IMR-90 (cell line): ENCODE results near the gene TJP1. TPM values are rescaled to one million over a fixed set of nuclear protein-coding genes. Genes with fewer than 3 reads are reported as not detected.

Experiments
- ATAC-seq: fragments of 200-7000 bp; cut with Tn5 transposase; 2 replicates; pipeline ENCODE4 v1.9.1; 2020; ENCODE audit warnings: low read depth, mild to moderate bottlenecking, moderate library complexity
- BruUV-seq: library from RNA; stranded (reverse); fragments of 400-500 nt; replicated peaks from 2 replicates; lab custom pipeline; 2021; lab: Mats Ljungman, UMichigan
- CTCF ChIA-PET: fragments of 300-600 bp; formaldehyde crosslinking; extraction: SDS; loops from one replicate; lab custom pipeline; 2021; ENCODE audit warnings: antibody characterized with exemption; lab: Yijun Ruan, JAX
- POLR2A ChIA-PET: fragments of 300-600 bp; sonication (Branson Sonifier 250); formaldehyde crosslinking; loops from one replicate; lab custom pipeline; 2022; ENCODE audit warnings: antibody characterized with exemption; ENCODE audit not compliant: unreplicated experiment; lab: Charles Lee
- DNase-seq: peaks from one replicate; pipeline ENCODE4 v3.0.0; 2013
- H2AFZ ChIP-seq: replicated peaks from 2 replicates; pipeline ENCODE3; 2013; ENCODE audit warnings: low read length, mild to moderate bottlenecking; ENCODE audit not compliant: poor library complexity
- H2AK5ac ChIP-seq: 2 replicates; pipeline ENCODE4 v1.6.1; 2013; ENCODE audit warnings: low read depth, low read length, inconsistent platforms
- H2AK9ac ChIP-seq: replicated peaks from 2 replicates; pipeline ENCODE3; 2013; ENCODE audit warnings: mild to moderate bottlenecking, low read depth, low read length, moderate library complexity; ENCODE audit not compliant: poor library complexity
- H2BK120ac ChIP-seq: 2 replicates; pipeline ENCODE4 v1.6.1; 2013; ENCODE audit warnings: low read depth, low read length, inconsistent platforms
- H2BK15ac ChIP-seq: 3 replicates; pipeline ENCODE4 v1.6.1; 2013; ENCODE audit warnings: low read depth, low read length, inconsistent platforms
- H2BK20ac ChIP-seq: 2 replicates; pipeline ENCODE4 v1.6.1; 2013; ENCODE audit warnings: low read depth, mild to moderate bottlenecking, inconsistent platforms, low read length, moderate library complexity
- H2BK5ac ChIP-seq: 2 replicates; pipeline ENCODE4 v1.6.1; 2013; ENCODE audit warnings: mild to moderate bottlenecking, low read depth, low read length, inconsistent platforms; ENCODE audit not compliant: poor library complexity, severe bottlenecking
- H3K14ac ChIP-seq: replicated peaks from 2 replicates; pipeline ENCODE4 v1.6.1; 2013; ENCODE audit warnings: low read depth, low read length, inconsistent platforms
- H3K18ac ChIP-seq: 2 replicates; pipeline ENCODE4 v1.6.1; 2013; ENCODE audit warnings: low read depth, low read length, control low read depth
- H3K23ac ChIP-seq: 2 replicates; pipeline ENCODE4 v1.6.1; 2013; ENCODE audit warnings: low read depth, low read length, inconsistent platforms
- H3K27ac ChIP-seq: 2 replicates; pipeline ENCODE4 v1.5.1; 2013; ENCODE audit warnings: mild to moderate bottlenecking, control low read depth, low read length; ENCODE audit not compliant: insufficient read depth
- H3K27me3 ChIP-seq: 2 replicates; pipeline ENCODE4 v1.6.1; 2013; ENCODE audit warnings: low read length; ENCODE audit not compliant: control insufficient read depth, insufficient read depth
- H3K36me3 ChIP-seq: 2 replicates; pipeline ENCODE4 v1.6.1; 2013; ENCODE audit warnings: low read length, mixed read lengths; ENCODE audit not compliant: control insufficient read depth, insufficient read depth
- H3K4ac ChIP-seq: 2 replicates; pipeline ENCODE4 v1.6.1; 2013; ENCODE audit warnings: low read depth, low read length, inconsistent platforms
- H3K4me1 ChIP-seq: 2 replicates; pipeline ENCODE4 v1.6.1; 2013; ENCODE audit warnings: low read length, mixed read lengths; ENCODE audit not compliant: control insufficient read depth, insufficient read depth
- H3K4me2 ChIP-seq: 2 replicates; pipeline ENCODE4 v1.6.1; 2013; ENCODE audit warnings: low read depth, mild to moderate bottlenecking, control low read depth, low read length, moderate library complexity
- H3K4me3 ChIP-seq: 2 replicates; pipeline ENCODE4 v1.5.1; 2013; ENCODE audit warnings: low read depth, mild to moderate bottlenecking, control low read depth, low read length, moderate library complexity; ENCODE audit not compliant: insufficient read depth
- H3K56ac ChIP-seq: 2 replicates; pipeline ENCODE4 v1.6.1; 2013; ENCODE audit warnings: low read length, inconsistent platforms; ENCODE audit not compliant: insufficient read depth; ENCODE audit errors: extremely low read depth
- H3K79me1 ChIP-seq, 2 experiments: 2 replicates each; pipeline ENCODE4 v1.6.1; 2013; ENCODE audit warnings: low read length in 2 of 2, inconsistent platforms in 1 of 2, low read depth in 1 of 2
- H3K9ac ChIP-seq: 2 replicates; pipeline ENCODE4 v1.6.1; 2013; ENCODE audit warnings: low read depth, low read length, control low read depth
- H3K9me1 ChIP-seq: 2 replicates; pipeline ENCODE4 v1.6.1; 2013; ENCODE audit warnings: low read length, inconsistent platforms; ENCODE audit not compliant: insufficient read depth
- H3K9me3 ChIP-seq: 2 replicates; pipeline ENCODE4 v1.6.1; 2013; ENCODE audit warnings: low read length; ENCODE audit not compliant: control insufficient read depth, insufficient read depth
- H4K20me1 ChIP-seq: 2 replicates; pipeline ENCODE4 v1.6.1; 2013; ENCODE audit warnings: low read length, inconsistent platforms; ENCODE audit not compliant: insufficient read depth
- H4K5ac ChIP-seq: 2 replicates; pipeline ENCODE4 v1.6.1; 2013; ENCODE audit warnings: mild to moderate bottlenecking, low read depth, low read length, control low read depth
- H4K8ac ChIP-seq, 2 experiments: 2 replicates each; pipeline ENCODE4 v1.6.1; 2013; ENCODE audit warnings: low read depth in 2 of 2, low read length in 2 of 2, control low read depth in 1 of 2, inconsistent platforms in 1 of 2
- H4K91ac ChIP-seq: 2 replicates; pipeline ENCODE4 v1.6.1; 2013; ENCODE audit warnings: low read depth, low read length, inconsistent platforms; ENCODE audit not compliant: insufficient read depth
- BHLHE40 ChIP-seq: fragments of 150-350 bp; IDR thresholded peaks from 2 replicates; pipeline ENCODE4 v1.6.1; 2016; ENCODE audit warnings: mild to moderate bottlenecking, low read depth, low read length
- CEBPB ChIP-seq: IDR thresholded peaks from 2 replicates; pipeline ENCODE4 v1.6.1; 2012; ENCODE audit warnings: low read depth, low read length, improper control_type of control experiment
- CHD1 ChIP-seq: IDR thresholded peaks from 2 replicates; pipeline ENCODE4 v1.6.1; 2012; ENCODE audit warnings: low read depth, low read length, improper control_type of control experiment
- CTCF ChIP-seq: conservative IDR thresholded peaks from 2 replicates; pipeline ENCODE4 v1.5.1; 2012; ENCODE audit warnings: mild to moderate bottlenecking, low read depth, low read length, improper control_type of control experiment
- ELK1 ChIP-seq: fragments of 150-350 bp; IDR thresholded peaks from 2 replicates; pipeline ENCODE4 v1.6.1; 2016; ENCODE audit warnings: low read depth, mild to moderate bottlenecking, low read length, moderate library complexity, borderline replicate concordance
- FOS ChIP-seq: fragments of 150-350 bp; IDR thresholded peaks from 2 replicates; pipeline ENCODE4 v1.6.1; 2016; ENCODE audit warnings: low read depth, low read length
- MAFK ChIP-seq: IDR thresholded peaks from 2 replicates; pipeline ENCODE4 v1.6.1; 2012; ENCODE audit warnings: low read depth, low read length, improper control_type of control experiment
- MAZ ChIP-seq: IDR thresholded peaks from 2 replicates; pipeline ENCODE4 v1.6.1; 2012; ENCODE audit warnings: low read depth, mild to moderate bottlenecking, low read length, improper control_type of control experiment, moderate library complexity, borderline replicate concordance
- MXI1 ChIP-seq: IDR thresholded peaks from 2 replicates; pipeline ENCODE4 v1.6.1; 2012; ENCODE audit warnings: low read depth, mild to moderate bottlenecking, low read length, moderate library complexity, borderline replicate concordance
- NFE2L2 ChIP-seq: fragments of 150-350 bp; IDR thresholded peaks from 2 replicates; pipeline ENCODE4 v1.6.1; 2016; ENCODE audit warnings: low read depth, mild to moderate bottlenecking, low read length
- POLR2A ChIP-seq: IDR thresholded peaks from 2 replicates; pipeline ENCODE4 v1.6.1; 2012; ENCODE audit warnings: mild to moderate bottlenecking, low read depth, low read length
- RCOR1 ChIP-seq: IDR thresholded peaks from 2 replicates; pipeline ENCODE4 v1.6.1; 2012; ENCODE audit warnings: mild to moderate bottlenecking, low read length, improper control_type of control experiment; ENCODE audit not compliant: insufficient replicate concordance
- RFX5 ChIP-seq: IDR thresholded peaks from 2 replicates; pipeline ENCODE4 v1.8.0; 2012; ENCODE audit warnings: low read depth, mild to moderate bottlenecking, low read length, moderate library complexity
- SMC3 ChIP-seq: fragments of 150-350 bp; IDR thresholded peaks from 2 replicates; pipeline ENCODE4 v1.6.1; 2016; ENCODE audit warnings: low read depth, mild to moderate bottlenecking, antibody characterized with exemption, low read length, moderate library complexity
- USF2 ChIP-seq: fragments of 150-350 bp; IDR thresholded peaks from 2 replicates; pipeline ENCODE4 v1.6.1; 2017; ENCODE audit warnings: mild to moderate bottlenecking, antibody characterized with exemption, low read length, low read depth
- WGBS, 2 experiments: methylation state at CpG; one replicate each; pipeline versions ENCODE4 v1.1.5 to v1.1.7; 2013; ENCODE audit warnings: missing lambda C conversion rate in 2 of 2; ENCODE audit not compliant: insufficient read length in 1 of 2; ENCODE audit errors: extremely low coverage in 2 of 2; 5-methylcytosine and 5-hydroxymethylcytosine counted together
- dilution Hi-C: fragments of 300-500 bp; cut with HindIII; formaldehyde crosslinking; loops from one replicate; pipeline ENCODE4 v1.14.3; 2018; ENCODE audit warnings: low sequenced_read_pairs; ENCODE audit not compliant: unreplicated experiment
- in situ Hi-C: fragments of 300-500 bp; cut with MboI; formaldehyde crosslinking; loops from 3 replicates; pipeline ENCODE4 v1.14.3; 2019; ENCODE audit warnings: low sequenced_read_pairs, inconsistent platforms, mixed read lengths
- intact Hi-C: fragments of 100-400 bp; cut with micrococcal nuclease; formaldehyde crosslinking; loops from 2 replicates; pipeline ENCODE4 v1.10.0; 2022
- polyA plus RNA-seq, 3 experiments: library from polyadenylated mRNA; depleted of rRNA; stranded (reverse); fragments of >200 nt; gene quantifications; 2 replicates each; pipeline ENCODE4 v1.2.3, GENCODE V29; 2012; ENCODE audit warnings: low replicate concordance in 1 of 3
- total RNA-seq: library from RNA; depleted of rRNA; stranded (reverse); fragments of >200 nt; gene quantifications from 2 replicates; pipeline ENCODE4 v1.2.3, GENCODE V29; 2012

TJP1 gene
- total and polyA plus RNA-seq, 2 of the 4 experiments (the other 2 are of a cell fraction) = 42.2 to 43.4 TPM

- ChIA-PET POLR2A (no interaction called here), CTCF (interaction anchor here (1.3 kb wide), 1 partner anchor 141 kb away, joined by 4 read pairs; no protein-coding TSS in a partner anchor)
- dilution Hi-C loops (no loop called here), in situ Hi-C loops (no loop called here), intact Hi-C loops (no loop called here)
- Histone ChIP-seq H2AK9ac (no peak overlapping the region), H3K4me3 (no peak overlapping the region), H3K23ac (no peak overlapping the region), H2BK5ac (no peak overlapping the region), H3K4me1 (peaks cover 2% of the 10 kb centered on the region), H2AK5ac (no peak overlapping the region), H2BK20ac (no peak overlapping the region), H3K9me1 (peaks cover 3% of the 10 kb centered on the region; the same call in 1 of the 2 replicates), H3K4me2 (no peak overlapping the region), H3K27ac (no peak overlapping the region), H3K56ac (no peak overlapping the region), H4K91ac (no peak overlapping the region), H3K18ac (no peak overlapping the region), H3K27me3 (no peaks in the 10 kb centered on the region), H2BK120ac (no peak overlapping the region), H3K9me3 (no peaks in the 10 kb centered on the region; the same call in 1 of the 2 replicates), H4K20me1 (peaks cover 44% of the 10 kb centered on the region; the same call in 1 of the 2 replicates), H3K79me1 (peaks cover 19 to 60% of the 10 kb centered on the region in 2 experiments; a peak in 3 of 4 replicates), H3K36me3 (peaks cover 1% of the 10 kb centered on the region; the same call in 1 of the 2 replicates), H4K5ac (no peak overlapping the region), H4K8ac (no peak overlapping the region), H2BK15ac (no peak overlapping the region), H3K9ac (no peak overlapping the region), H3K4ac (no peak overlapping the region), H2AFZ (no peak overlapping the region), H3K14ac (no peak overlapping the region)
- BruUV-seq = no TSS peak
- ATAC-seq (no peak), DNase-seq (no peak)
- WGBS, 2 experiments = no CpG with 5 or more reads among the region's 7 CpGs
- TF ChIP-seq MXI1 (no peak), CTCF (no peak), FOS (no peak), ELK1 (no peak), CHD1 (no peak), BHLHE40 (no peak), MAZ (no peak), RFX5 (no peak), CEBPB (no peak), RCOR1 (no peak), POLR2A (no peak), NFE2L2 (no peak), MAFK (no peak), SMC3 (no peak), USF2 (no peak)
Observed at GRCh38 chr15:29784413-29784812, 37.9 kb downstream of the TJP1 start.
